ENCODE measurements around the gene KCNJ3.

Gene KCNJ3

GRCh38 chr2:154706660-154707059 lies 8.2 kb downstream of the KCNJ3 start:
- no peak for DNase-seq (ENCODE audit: extremely low read depth in 1 of 2, low read depth in 1 of 2)

GRCh38 chr2:154707994-154708575 lies 9.6 kb downstream of the KCNJ3 start:
- DNase-seq (ENCODE audit: extremely low read depth in 1 of 2, low read depth in 1 of 2), result no peak

- no peak for DNase-seq (ENCODE audit: extremely low read depth in 1 of 2, low read depth in 1 of 2)
Measured at GRCh38 chr2:154709215-154709614, 10.7 kb downstream of the KCNJ3 start.

GRCh38 chr2:154710078-154710477 lies 11.6 kb downstream of the KCNJ3 start:
- DNase-seq (ENCODE audit: extremely low read depth in 1 of 2, low read depth in 1 of 2), result no peak

GRCh38 chr2:154710685-154711084 lies 12.2 kb downstream of the KCNJ3 start:
- no peak for DNase-seq (ENCODE audit: extremely low read depth in 1 of 2, low read depth in 1 of 2)

GRCh38 chr2:154713675-154714074 lies 15.2 kb downstream of the KCNJ3 start:
- DNase-seq (ENCODE audit: extremely low read depth in 1 of 2, low read depth in 1 of 2), result no peak

- no peak for DNase-seq (ENCODE audit: extremely low read depth in 1 of 2, low read depth in 1 of 2)
Measured at GRCh38 chr2:154720651-154721050, 22.2 kb downstream of the KCNJ3 start.

- DNase-seq (ENCODE audit: extremely low read depth in 1 of 2, low read depth in 1 of 2), result no peak
Measured at GRCh38 chr2:154724194-154724797, 25.8 kb downstream of the KCNJ3 start.

- no peak for DNase-seq (ENCODE audit: extremely low read depth in 1 of 2, low read depth in 1 of 2)
Measured at GRCh38 chr2:154740361-154740760, 41.9 kb downstream of the KCNJ3 start.

- no peak for DNase-seq (ENCODE audit: extremely low read depth in 1 of 2, low read depth in 1 of 2)
Measured at GRCh38 chr2:154758871-154759270, 60.4 kb downstream of the KCNJ3 start.

- no peak for DNase-seq (ENCODE audit: extremely low read depth in 1 of 2, low read depth in 1 of 2)
Measured at GRCh38 chr2:154762638-154763037, 64.1 kb downstream of the KCNJ3 start.

GRCh38 chr2:154771664-154772284 lies 73.3 kb downstream of the KCNJ3 start:
- no peak for DNase-seq (ENCODE audit: extremely low read depth in 1 of 2, low read depth in 1 of 2)

- DNase-seq (ENCODE audit: extremely low read depth in 1 of 2, low read depth in 1 of 2), result no peak
Measured at GRCh38 chr2:154776825-154777224, 78.3 kb downstream of the KCNJ3 start.

GRCh38 chr2:154794406-154794805 lies 95.9 kb downstream of the KCNJ3 start:
- no peak for DNase-seq (ENCODE audit: extremely low read depth in 1 of 2, low read depth in 1 of 2)

- no peak for DNase-seq (ENCODE audit: extremely low read depth in 1 of 2, low read depth in 1 of 2)
Measured at GRCh38 chr2:154795651-154796050, 97.2 kb downstream of the KCNJ3 start.

GRCh38 chr2:154804451-154804850 lies 106.0 kb downstream of the KCNJ3 start:
- DNase-seq (ENCODE audit: extremely low read depth in 1 of 2, low read depth in 1 of 2), result no peak

- DNase-seq (ENCODE audit: extremely low read depth in 1 of 2, low read depth in 1 of 2), result no peak
Measured at GRCh38 chr2:154813636-154814035, 115.1 kb downstream of the KCNJ3 start.

GRCh38 chr2:154814856-154815255 lies 116.4 kb downstream of the KCNJ3 start:
- DNase-seq (ENCODE audit: extremely low read depth in 1 of 2, low read depth in 1 of 2), result no peak

- no peak for DNase-seq (ENCODE audit: extremely low read depth in 1 of 2, low read depth in 1 of 2)
Measured at GRCh38 chr2:154825358-154825757, 126.9 kb downstream of the KCNJ3 start.

GRCh38 chr2:154826827-154827226 lies 128.3 kb downstream of the KCNJ3 start:
- no peak for DNase-seq (ENCODE audit: extremely low read depth in 1 of 2, low read depth in 1 of 2)

- DNase-seq (ENCODE audit: extremely low read depth in 1 of 2, low read depth in 1 of 2), result no peak
Measured at GRCh38 chr2:154827286-154827685, 128.8 kb downstream of the KCNJ3 start.

GRCh38 chr2:154832711-154833110 lies 134.2 kb downstream of the KCNJ3 start:
- DNase-seq (ENCODE audit: extremely low read depth in 1 of 2, low read depth in 1 of 2), result no peak

GRCh38 chr2:154836632-154837031 lies 138.1 kb downstream of the KCNJ3 start:
- DNase-seq (ENCODE audit: extremely low read depth in 1 of 2, low read depth in 1 of 2), result no peak

Data from stimulated activated CD8-positive, alpha-beta memory T cell treated with anti-CD3 and anti-CD28 coated beads, Interleukin-7, amount 100 ng/mL, for 48 hours (primary cell).